Liver (tissue), 9 donors: ENCODE measurements around the gene ZNF101. TPM values are rescaled to one million over a fixed set of nuclear protein-coding genes. Genes with fewer than 3 reads are reported as not detected.

Source experiments
- DNase-seq: peaks from one replicate; pipeline ENCODE4 v3.0.0-alpha.2; 2017; ENCODE audit warnings: low spot score
- H3K27ac ChIP-seq, 2 donors: one replicate each; pipeline ENCODE4 v1.7.0; 2013; ENCODE audit warnings: inconsistent platforms in 2 of 2, low read length in 2 of 2, control low read depth in 1 of 2, low read depth in 1 of 2, mild to moderate bottlenecking in 1 of 2
- H3K27me3 ChIP-seq, 4 donors: one replicate each; pipeline versions ENCODE4 v1.6.1 to v1.7.0; 2013; ENCODE audit warnings: low read length in 3 of 4, inconsistent platforms in 1 of 4, mild to moderate bottlenecking in 1 of 4, moderate library complexity in 1 of 4; ENCODE audit not compliant: control insufficient read depth in 4 of 4, insufficient read depth in 4 of 4
- H3K36me3 ChIP-seq, 4 donors: one replicate each; pipeline versions ENCODE4 v1.6.1 to v1.7.0; 2013; ENCODE audit warnings: low read length in 3 of 4, mild to moderate bottlenecking in 3 of 4, low read depth in 1 of 4, moderate library complexity in 1 of 4; ENCODE audit not compliant: control insufficient read depth in 4 of 4, insufficient read depth in 3 of 4
- H3K4me1 ChIP-seq, 4 donors: one replicate each; pipeline versions ENCODE4 v1.6.1 to v1.7.0; 2013; ENCODE audit warnings: low read length in 3 of 4, mild to moderate bottlenecking in 3 of 4, moderate library complexity in 1 of 4; ENCODE audit not compliant: control insufficient read depth in 4 of 4, insufficient read depth in 4 of 4
- H3K4me3 ChIP-seq, 3 donors: one replicate each; pipeline versions ENCODE4 v1.6.1 to v1.7.0; 2013; ENCODE audit warnings: low read length in 3 of 3, control low read depth in 1 of 3, low read depth in 1 of 3, mild to moderate bottlenecking in 1 of 3
- H3K9ac ChIP-seq, 2 donors: one replicate each; pipeline ENCODE4 v1.7.0; 2013; ENCODE audit warnings: low read length in 2 of 2, mild to moderate bottlenecking in 2 of 2, moderate library complexity in 2 of 2, control low read depth in 1 of 2, low read depth in 1 of 2
- H3K9me3 ChIP-seq, 4 donors: one replicate each; pipeline versions ENCODE4 v1.6.1 to v1.7.0; 2013; ENCODE audit warnings: low read length in 3 of 4; ENCODE audit not compliant: control insufficient read depth in 4 of 4
- ATF3 ChIP-seq: IDR thresholded peaks from 2 replicates; pipeline ENCODE4 v1.6.1; 2016; ENCODE audit warnings: antibody characterized with exemption
- CTCF ChIP-seq: fragments of 150-350 bp; IDR thresholded peaks from 2 replicates; pipeline ENCODE4 v1.5.1; 2017; ENCODE audit warnings: improper control_type of control experiment, low read depth, low read length; ENCODE audit not compliant: missing input control
- FOXA1 ChIP-seq: IDR thresholded peaks from 2 replicates; pipeline ENCODE4 v1.6.1; 2016; ENCODE audit warnings: antibody characterized with exemption
- FOXA2 ChIP-seq: IDR thresholded peaks from 2 replicates; pipeline ENCODE4 v1.6.1; 2016; ENCODE audit warnings: antibody characterized with exemption
- GABPA ChIP-seq, 2 donors: IDR thresholded peaks in 1 of 2; conservative IDR thresholded peaks in 1 of 2; 2 replicates each; pipeline ENCODE4 v1.6.1; 2016; ENCODE audit warnings: antibody characterized with exemption in 2 of 2, mild to moderate bottlenecking in 1 of 2, moderate library complexity in 1 of 2
- HNF4A ChIP-seq, 2 donors: conservative IDR thresholded peaks; 2 replicates each; pipeline ENCODE4 v1.6.1; 2016; ENCODE audit warnings: antibody characterized with exemption in 2 of 2, mild to moderate bottlenecking in 2 of 2
- HNF4G ChIP-seq: IDR thresholded peaks from 2 replicates; pipeline ENCODE4 v1.6.1; 2016; ENCODE audit warnings: antibody characterized with exemption
- JUND ChIP-seq, 2 donors: IDR thresholded peaks; 2 replicates each; pipeline ENCODE4 v1.6.1; 2016; ENCODE audit warnings: antibody characterized with exemption in 2 of 2
- MAX ChIP-seq: IDR thresholded peaks from 2 replicates; pipeline ENCODE4 v1.6.1; 2016; ENCODE audit warnings: antibody characterized with exemption
- NR2F2 ChIP-seq: IDR thresholded peaks from 2 replicates; pipeline ENCODE4 v1.6.1; 2016; ENCODE audit warnings: antibody characterized with exemption
- RAD21 ChIP-seq, 2 donors: IDR thresholded peaks; 2 replicates each; pipeline ENCODE4 v1.6.1; 2016; ENCODE audit warnings: antibody characterized with exemption in 2 of 2, mild to moderate bottlenecking in 2 of 2
- REST ChIP-seq: IDR thresholded peaks from 2 replicates; pipeline ENCODE4 v1.6.1; 2016; ENCODE audit warnings: antibody characterized with exemption, mild to moderate bottlenecking
- RXRA ChIP-seq, 2 donors: IDR thresholded peaks; 2 replicates each; pipeline ENCODE4 v1.6.1; 2017 to 2018; ENCODE audit warnings: antibody characterized with exemption in 2 of 2, mild to moderate bottlenecking in 1 of 2
- SP1 ChIP-seq: IDR thresholded peaks from 2 replicates; pipeline ENCODE4 v1.6.1; 2018; ENCODE audit warnings: antibody characterized with exemption, mild to moderate bottlenecking
- TAF1 ChIP-seq: conservative IDR thresholded peaks from 2 replicates; pipeline ENCODE4 v1.6.1; 2016; ENCODE audit warnings: antibody characterized with exemption, mild to moderate bottlenecking
- YY1 ChIP-seq: IDR thresholded peaks from 2 replicates; pipeline ENCODE4 v1.6.1; 2016; ENCODE audit warnings: antibody characterized with exemption, mild to moderate bottlenecking
- ZBTB33 ChIP-seq: IDR thresholded peaks from 2 replicates; pipeline ENCODE4 v1.6.1; 2016; ENCODE audit warnings: antibody characterized with exemption
- WGBS: extraction: QIAGEN DNeasy Blood & Tissue Kit; methylation state at CpG from one replicate; pipeline ENCODE4 v1.1.7; 2013; 5-methylcytosine and 5-hydroxymethylcytosine counted together
- polyA plus RNA-seq, 2 donors: library from polyadenylated mRNA; stranded (reverse) in 1 of 2; unstranded in 1 of 2; fragments of 200-250 nt in 1 of 2; fragments of >200 nt in 1 of 2; fragmentation: Nextera tagmentation in 1 of 2; extraction: Ambion mirVana in 1 of 2; gene quantifications; one replicate each; pipeline versions ENCODE4 v1.2.1 to v1.2.3, GENCODE V29; 2013 to 2015
- total RNA-seq, 2 donors: library from RNA; depleted of rRNA; stranded (reverse); fragments of >200 nt; gene quantifications; one replicate each; pipeline ENCODE4 v1.2.3, GENCODE V29; 2014
- donor health status: healthy.
- donor health status: healthy.
- donor health status: healthy.
- donor health status: healthy.
- donor health status: healthy.

ZNF101 gene
- total and polyA plus RNA-seq, 4 donors, result 1.5 to 6.9 (median 3.5) TPM

GRCh38 chr19:19627621-19628500, 40.8 kb upstream of the ZNF101 start, which contains the start of gene LPAR2:
LPAR2 (minus strand) TSS chr19:19628220; CDS start chr19:19627275, 945 bp downstream.
- peak; percentile 34 for DNase-seq
- H3K27ac ChIP-seq, result peak within 1 kb of the TSS in 1 of 2 donors; percentile 28
- H3K4me3 ChIP-seq, result peak within 1 kb of the TSS in 1 of 3 donors; percentile 44
- TF ChIP-seq FOXA1 (no peak), JUND (IDR thresholded peaks at IDR 0.05) (no peak), CTCF (no peak), NR2F2 (no peak), RAD21 (IDR thresholded peaks at IDR 0.05) (no peak), TAF1 (no peak), SP1 (no peak), REST (no peak), MAX (no peak), HNF4A (conservative IDR thresholded peaks at IDR 0.05) (no peak), ZBTB33 (no peak), HNF4G (no peak), FOXA2 (no peak), YY1 (no peak), GABPA (IDR thresholded peaks at IDR 0.05 in 1 of 2, conservative IDR thresholded peaks at IDR 0.05 in 1 of 2) (no peak), ATF3 (no peak), RXRA (IDR thresholded peaks at IDR 0.05) (no peak)
- H3K9me3 ChIP-seq, result no peaks in the 10 kb centered on the region
- peaks cover 0 to 8% (median 3%) of the 10 kb centered on the region in 4 donors for H3K4me1 ChIP-seq
- peaks cover 0 to 2% (median 0%) of the 10 kb centered on the region in 4 donors for H3K27me3 ChIP-seq
- H3K9ac ChIP-seq, result no peak within 1 kb of the TSS
- peaks cover 0 to 3% (median 0%) of the 10 kb centered on the region in 4 donors for H3K36me3 ChIP-seq
- WGBS, result 5% methylated on average over 87 of the region's 87 CpGs
